Lung (tissue), 12 donors: ENCODE results near the gene DYNLL1. TPM values are rescaled to one million over a fixed set of nuclear protein-coding genes. Genes with fewer than 3 reads are reported as not detected.

Source experiments
- ATAC-seq: fragments of 200-7000 bp; cut with Tn5 transposase; one replicate; pipeline ENCODE4 v1.9.1; 2020; ENCODE audit warnings: moderate number of reproducible peaks; ENCODE audit not compliant: insufficient read depth, low FRiP score
- DNase-seq, 3 donors: peaks; one replicate each; pipeline ENCODE4 v3.0.0-alpha.2; 2013 to 2017
- H3K27ac ChIP-seq, 2 donors: one replicate each; pipeline ENCODE4 v1.5.1; 2013; ENCODE audit warnings: mild to moderate bottlenecking in 2 of 2, moderate library complexity in 2 of 2, control low read depth in 1 of 2, inconsistent platforms in 1 of 2, low read depth in 1 of 2, low read length in 1 of 2
- H3K27me3 ChIP-seq, 3 donors: one replicate each; pipeline ENCODE4 v1.5.1; 2013; ENCODE audit warnings: low read length in 2 of 3; ENCODE audit not compliant: control insufficient read depth in 3 of 3, insufficient read depth in 3 of 3
- H3K36me3 ChIP-seq, 4 donors: one replicate each; pipeline ENCODE4 v1.5.1; 2013; ENCODE audit warnings: low read length in 4 of 4, mild to moderate bottlenecking in 1 of 4, moderate library complexity in 1 of 4; ENCODE audit not compliant: control insufficient read depth in 4 of 4, insufficient read depth in 4 of 4
- H3K4me1 ChIP-seq, 5 donors: one replicate each; pipeline ENCODE4 v1.5.1; 2013; ENCODE audit warnings: low read length in 5 of 5, mild to moderate bottlenecking in 2 of 5, moderate library complexity in 1 of 5; ENCODE audit not compliant: control insufficient read depth in 5 of 5, insufficient read depth in 5 of 5
- H3K4me3 ChIP-seq: one replicate; pipeline ENCODE4 v1.5.1; 2013; ENCODE audit warnings: mild to moderate bottlenecking, control low read depth, moderate library complexity
- H3K9ac ChIP-seq, 2 donors: one replicate each; pipeline ENCODE4 v1.5.1; 2013; ENCODE audit warnings: low read length in 2 of 2, control low read depth in 1 of 2; ENCODE audit not compliant: insufficient read depth in 1 of 2
- H3K9me3 ChIP-seq, 4 donors: one replicate each; pipeline ENCODE4 v1.5.1; 2013; ENCODE audit warnings: low read length in 3 of 4, mild to moderate bottlenecking in 1 of 4, moderate library complexity in 1 of 4; ENCODE audit not compliant: control insufficient read depth in 4 of 4, insufficient read depth in 3 of 4
- CTCF ChIP-seq: IDR thresholded peaks from 2 replicates; pipeline ENCODE4 v1.5.1; 2012; ENCODE audit warnings: mild to moderate bottlenecking; ENCODE audit errors: control extremely low read depth, extremely low read depth
- WGBS, 2 donors: extraction: QIAGEN DNeasy Blood & Tissue Kit; methylation state at CpG; one replicate each; pipeline ENCODE4 v1.1.7; 2013; 5-methylcytosine and 5-hydroxymethylcytosine counted together
- polyA plus RNA-seq, 2 donors: library from polyadenylated mRNA; stranded (reverse); fragments of 200-250 nt; gene quantifications; one replicate each; pipeline ENCODE4 v1.2.1, GENCODE V29; 2013
- total RNA-seq, 2 donors: library from RNA; depleted of rRNA in 1 of 2; stranded (reverse); fragments of >200 nt in 1 of 2; gene quantifications; one replicate each; pipeline ENCODE4 v1.2.1, GENCODE V29; 2014 to 2021
- donor health status: control.
- donor health status: control.
- donor health status: Bipolar disorder and iron deficiency.
- donor health status: healthy.
- donor health status: DM: yes; HTN: yes; CAD: no.

The DYNLL1 gene
- total and polyA plus RNA-seq, 4 donors: 210 to 360 (median 318) TPM

GRCh38 chr12:120539303-120539702 lies 43.4 kb downstream of the DYNLL1 start:
- TF ChIP-seq CTCF: no peak
- DNase-seq: no peak
- H3K9me3 ChIP-seq: no peaks in the 10 kb centered on the region
- peak overlapping the region; percentile 26 to 89 for H3K27ac ChIP-seq
- no peak for ATAC-seq
- H3K4me3 ChIP-seq: no peak overlapping the region
- H3K9ac ChIP-seq: no peak overlapping the region
- no peaks in the 10 kb centered on the region for H3K27me3 ChIP-seq
- 54 to 62% methylated on average over 1 of the region's 1 CpG for WGBS, 2 donors
- peaks cover 15 to 48% (median 23%) of the 10 kb centered on the region in 5 donors for H3K4me1 ChIP-seq
- H3K36me3 ChIP-seq: peaks cover 0 to 20% (median 4%) of the 10 kb centered on the region in 4 donors

GRCh38 chr12:120540445-120540844 lies 44.5 kb downstream of the DYNLL1 start:
- peak; percentile 8 for ATAC-seq
- H3K27me3 ChIP-seq: no peaks in the 10 kb centered on the region
- H3K27ac ChIP-seq: peak overlapping the region in 1 of 2 donors; percentile 49
- H3K36me3 ChIP-seq: peaks cover 0 to 22% (median 4%) of the 10 kb centered on the region in 4 donors
- peaks cover 15 to 48% (median 20%) of the 10 kb centered on the region in 5 donors for H3K4me1 ChIP-seq
- TF ChIP-seq CTCF: no peak
- H3K9me3 ChIP-seq: no peaks in the 10 kb centered on the region
- peak in 1 of 3 donors; percentile 38 for DNase-seq
- 6 to 8% methylated on average over 3 of the region's 3 CpGs for WGBS, 2 donors
- peak overlapping the region in 1 of 2 donors; percentile 38 for H3K9ac ChIP-seq
- no peak overlapping the region for H3K4me3 ChIP-seq

GRCh38 chr12:120542166-120542565 lies 46.3 kb downstream of the DYNLL1 start:
- Histone ChIP-seq H3K9ac (no peak overlapping the region), H3K4me1 (peaks cover 9 to 39% (median 17%) of the 10 kb centered on the region in 5 donors), H3K4me3 (no peak overlapping the region), H3K27me3 (no peaks in the 10 kb centered on the region), H3K27ac (no peak overlapping the region), H3K36me3 (peaks cover 6 to 27% (median 15%) of the 10 kb centered on the region in 4 donors), H3K9me3 (no peaks in the 10 kb centered on the region)
- DNase-seq (no peak), ATAC-seq (no peak)
- WGBS, 2 donors: 96 to 99% methylated on average over 5 of the region's 5 CpGs
- TF ChIP-seq CTCF: no peak

GRCh38 chr12:120544691-120545090 lies 48.8 kb downstream of the DYNLL1 start:
- H3K27ac ChIP-seq: no peak overlapping the region
- no peaks in the 10 kb centered on the region for H3K27me3 ChIP-seq
- H3K36me3 ChIP-seq: peaks cover 22 to 42% (median 26%) of the 10 kb centered on the region in 4 donors
- H3K4me1 ChIP-seq: peaks cover 0 to 25% (median 7%) of the 10 kb centered on the region in 5 donors
- no peak for TF ChIP-seq CTCF
- no peak for DNase-seq
- H3K9me3 ChIP-seq: no peaks in the 10 kb centered on the region
- no peak for ATAC-seq
- H3K4me3 ChIP-seq: no peak overlapping the region
- 88% methylated on average over 3 of the region's 3 CpGs for WGBS, 2 donors
- no peak overlapping the region for H3K9ac ChIP-seq
